Endothelial cell of umbilical vein (primary cell): ENCODE data around the gene USH2A.

Experiments
- CTCF ChIP-seq, 2 donors: IDR thresholded peaks; 1 replicate in 1 of 2; 2 replicates in 1 of 2; pipeline ENCODE4 v1.5.1; 2011; ENCODE audit warnings: low read length in 2 of 2, mild to moderate bottlenecking in 2 of 2, moderate library complexity in 2 of 2, control low read depth in 1 of 2, inconsistent platforms in 1 of 2, low read depth in 1 of 2; ENCODE audit not compliant: insufficient read depth in 1 of 2; ENCODE audit errors: extremely low read depth in 1 of 2
- EZH2 ChIP-seq: IDR thresholded peaks from 2 replicates; pipeline ENCODE4 v1.6.1; 2012; ENCODE audit warnings: borderline replicate concordance, low read depth, mild to moderate bottlenecking, moderate library complexity, low read length, inconsistent platforms; ENCODE audit not compliant: severe bottlenecking
- POLR2A ChIP-seq: IDR thresholded peaks from 2 replicates; pipeline ENCODE4 v1.6.1; 2012; ENCODE audit warnings: low read depth, mild to moderate bottlenecking, control low read depth, low read length

- TF ChIP-seq CTCF (IDR thresholded peaks at IDR 0.05; ENCODE audit: extremely low read depth in 1 of 2, insufficient read depth in 1 of 2, low read depth in 1 of 2, low read length in 2 of 2): no peak
- TF ChIP-seq EZH2: no peak
- TF ChIP-seq POLR2A: no peak
These were observed 228.5 kb downstream of the USH2A start for GRCh38 chr1:216194721-216195120.
